ENCODE data around the gene TRIM33. TPM values are rescaled to one million over a fixed set of nuclear protein-coding genes. Genes with fewer than 3 reads are reported as not detected.

Gene TRIM33
- 37.3 TPM for total RNA-seq
- long read RNA-seq, full-length matches to known transcripts, result 50 of 77 reads
- long read RNA-seq, partial matches to known transcripts, result 12 of 77 reads
- long read RNA-seq, other reads (novel, unspliced or antisense), result 15 of 77 reads

DNA sequence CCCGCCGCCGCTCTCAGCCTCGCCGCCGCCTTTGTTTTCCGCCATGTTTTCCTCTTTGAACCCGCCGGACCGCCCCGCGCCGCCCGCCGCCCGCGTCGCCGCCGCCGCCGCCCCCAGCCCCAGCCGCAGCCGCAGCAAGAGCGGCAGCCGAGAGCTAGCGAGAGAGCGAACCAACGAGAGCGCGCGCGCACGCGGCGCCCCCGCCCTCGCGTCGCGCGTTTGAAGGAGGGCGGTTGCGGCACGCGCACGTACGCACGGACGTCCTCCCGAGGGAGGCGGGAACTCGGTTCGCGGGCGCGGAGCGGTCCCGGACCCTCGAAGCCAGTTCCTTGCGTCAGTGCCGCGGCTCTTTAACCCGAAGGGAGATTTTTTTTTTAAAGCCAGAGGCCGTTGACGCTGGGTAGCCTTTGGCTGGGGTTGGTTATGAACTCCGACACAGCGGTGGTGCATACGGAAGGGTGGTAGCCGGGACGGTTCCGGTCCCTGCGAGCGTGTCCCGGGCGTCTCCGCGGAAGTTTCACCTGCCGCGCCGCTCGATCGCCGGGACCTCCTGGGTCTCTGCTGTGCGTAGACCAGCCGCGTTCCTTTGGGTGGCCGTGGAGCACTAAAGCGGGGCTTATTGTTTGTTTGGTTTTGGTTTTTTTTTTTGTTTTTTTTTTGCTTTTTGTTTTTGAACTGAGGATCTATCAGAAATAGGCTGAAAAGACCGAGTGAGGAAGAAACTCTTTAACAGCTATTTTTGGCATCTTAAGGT lies at the start of gene TRIM33:
TRIM33 (minus strand) TSS at position 172 of the 754 bp plus-strand sequence; CDS start at position 45, 127 bp downstream.
- peak within 1 kb of the TSS; percentile 99 for H3K4me3 ChIP-seq
- no peaks in the 10 kb centered on the region for H3K9me3 ChIP-seq
- H3K36me3 ChIP-seq, result no peaks in the 10 kb centered on the region
- H3K4me1 ChIP-seq, result peaks cover 38% of the 10 kb centered on the region
- ATAC-seq (peak; percentile 96), DNase-seq (peak; percentile 97)
- TF ChIP-seq, protein P1, sequence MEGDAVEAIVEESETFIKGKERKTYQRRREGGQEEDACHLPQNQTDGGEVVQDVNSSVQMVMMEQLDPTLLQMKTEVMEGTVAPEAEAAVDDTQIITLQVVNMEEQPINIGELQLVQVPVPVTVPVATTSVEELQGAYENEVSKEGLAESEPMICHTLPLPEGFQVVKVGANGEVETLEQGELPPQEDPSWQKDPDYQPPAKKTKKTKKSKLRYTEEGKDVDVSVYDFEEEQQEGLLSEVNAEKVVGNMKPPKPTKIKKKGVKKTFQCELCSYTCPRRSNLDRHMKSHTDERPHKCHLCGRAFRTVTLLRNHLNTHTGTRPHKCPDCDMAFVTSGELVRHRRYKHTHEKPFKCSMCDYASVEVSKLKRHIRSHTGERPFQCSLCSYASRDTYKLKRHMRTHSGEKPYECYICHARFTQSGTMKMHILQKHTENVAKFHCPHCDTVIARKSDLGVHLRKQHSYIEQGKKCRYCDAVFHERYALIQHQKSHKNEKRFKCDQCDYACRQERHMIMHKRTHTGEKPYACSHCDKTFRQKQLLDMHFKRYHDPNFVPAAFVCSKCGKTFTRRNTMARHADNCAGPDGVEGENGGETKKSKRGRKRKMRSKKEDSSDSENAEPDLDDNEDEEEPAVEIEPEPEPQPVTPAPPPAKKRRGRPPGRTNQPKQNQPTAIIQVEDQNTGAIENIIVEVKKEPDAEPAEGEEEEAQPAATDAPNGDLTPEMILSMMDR (IDR thresholded peaks at IDR 0.05), result no peak
- H3K27ac ChIP-seq, result peak within 1 kb of the TSS; percentile 98
- intact Hi-C loops (cut with DNase I), result no loop called here
- no peaks in the 10 kb centered on the region for H3K27me3 ChIP-seq

DNA sequence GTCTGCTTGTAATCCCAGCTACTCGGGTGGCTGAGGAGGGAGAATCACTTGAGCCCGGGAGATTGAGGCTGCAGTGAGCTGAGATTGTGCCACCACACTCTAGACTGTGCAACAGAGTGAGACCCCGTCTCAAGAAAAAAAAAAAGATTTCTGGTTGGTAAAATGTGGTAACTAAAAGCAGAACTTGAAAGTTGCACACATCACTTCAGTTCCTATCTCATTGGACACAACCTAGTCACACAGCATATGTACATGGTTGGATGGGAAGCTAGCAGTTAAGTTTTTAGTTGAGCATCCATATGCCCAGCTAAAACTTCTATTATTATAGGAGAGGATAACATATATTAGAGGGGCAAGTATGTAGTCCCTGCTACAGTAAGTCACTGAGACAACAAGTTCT lies 48.4 kb upstream of the TRIM33 start:
- DNase-seq, result no peak
- H3K36me3 ChIP-seq, result no peaks in the 10 kb centered on the region
- TF ChIP-seq, protein P1 (IDR thresholded peaks at IDR 0.05), result no peak
- no peaks in the 10 kb centered on the region for H3K9me3 ChIP-seq
- intact Hi-C loops (cut with DNase I), result no loop called here
- H3K4me1 ChIP-seq, result no peaks in the 10 kb centered on the region
- ATAC-seq, result no peak
- H3K4me3 ChIP-seq, result no peak overlapping the region
- H3K27ac ChIP-seq, result no peak overlapping the region
- H3K27me3 ChIP-seq, result no peaks in the 10 kb centered on the region

DNA sequence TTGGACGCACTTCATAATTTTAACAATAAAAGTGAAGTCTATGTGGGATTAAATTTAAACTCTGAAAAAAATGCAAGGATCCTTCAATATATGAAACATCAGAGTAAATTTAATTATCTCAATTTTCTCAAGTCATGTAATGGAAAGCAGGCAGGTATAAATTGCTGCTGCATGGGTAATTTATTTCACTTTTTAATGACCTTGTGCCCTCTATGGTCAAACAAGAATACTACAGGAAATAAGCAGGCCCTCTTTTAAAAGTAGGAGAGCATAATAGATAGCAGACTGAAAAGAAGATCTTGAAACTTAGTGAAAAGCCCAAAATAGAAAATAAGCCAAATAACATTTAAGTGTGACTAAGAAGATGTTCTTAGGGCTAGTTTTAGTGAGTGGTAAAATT lies 47.5 kb upstream of the TRIM33 start:
- Histone ChIP-seq H3K4me1 (no peaks in the 10 kb centered on the region), H3K9me3 (no peaks in the 10 kb centered on the region), H3K4me3 (no peak overlapping the region), H3K27ac (no peak overlapping the region), H3K36me3 (no peaks in the 10 kb centered on the region), H3K27me3 (no peaks in the 10 kb centered on the region)
- intact Hi-C loops (cut with DNase I), result no loop called here
- ATAC-seq (peak; percentile 55), DNase-seq (no peak)
- TF ChIP-seq, protein P1 (IDR thresholded peaks at IDR 0.05), result peak; percentile 47

DNA sequence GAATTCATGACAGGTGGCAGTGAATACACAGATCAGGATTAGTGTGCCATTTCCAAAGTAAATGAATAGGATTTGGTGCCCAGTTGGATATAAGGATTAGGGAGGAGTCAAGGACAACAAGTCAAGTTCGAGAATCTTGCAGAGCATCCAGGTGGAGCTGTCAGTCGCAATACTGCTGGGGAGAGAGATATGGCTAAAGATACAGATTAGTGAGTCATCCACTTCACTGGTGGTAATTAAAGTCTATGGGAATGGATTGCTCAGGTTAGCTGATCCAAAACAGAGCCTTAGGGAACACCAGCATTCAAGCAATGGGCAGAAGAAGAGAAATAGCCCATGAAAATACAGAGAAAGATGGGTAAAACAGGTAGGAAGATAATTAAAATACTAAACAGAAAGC lies 43.6 kb upstream of the TRIM33 start:
- ATAC-seq, result no peak
- Histone ChIP-seq H3K4me1 (no peaks in the 10 kb centered on the region), H3K4me3 (no peak overlapping the region), H3K9me3 (no peaks in the 10 kb centered on the region), H3K27ac (no peak overlapping the region), H3K36me3 (no peaks in the 10 kb centered on the region), H3K27me3 (no peaks in the 10 kb centered on the region)
- no peak for DNase-seq
- intact Hi-C loops (cut with DNase I), result no loop called here
- TF ChIP-seq, protein P1 (IDR thresholded peaks at IDR 0.05), result no peak

DNA sequence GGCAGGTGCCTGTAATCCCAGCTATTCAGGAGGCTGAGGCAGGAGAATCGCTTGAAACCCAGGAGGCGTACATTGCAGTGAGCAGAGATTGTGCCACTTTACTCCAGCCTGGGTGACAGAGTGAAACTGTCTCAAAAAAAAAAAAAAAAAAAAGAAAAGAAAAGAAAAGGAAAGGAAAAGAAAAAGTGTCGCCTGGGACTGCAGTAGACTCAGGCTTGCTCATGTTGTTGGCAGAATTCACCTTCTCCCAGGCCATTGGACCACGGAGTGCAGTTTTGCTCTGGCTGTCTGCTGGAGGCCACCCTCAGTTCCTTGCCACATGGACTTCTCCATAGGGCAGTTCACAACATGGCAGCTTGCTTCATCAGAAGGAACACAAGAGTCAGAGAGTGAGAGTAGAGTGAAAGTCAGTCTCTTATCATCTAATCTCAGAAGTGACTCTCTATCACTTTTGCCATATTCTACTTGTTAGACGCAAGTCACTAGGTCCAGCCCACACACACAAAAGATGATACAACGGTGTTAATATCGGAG lies 41.2 kb upstream of the TRIM33 start:
- ATAC-seq, result no peak
- no peak for DNase-seq
- Histone ChIP-seq H3K4me1 (no peaks in the 10 kb centered on the region), H3K27ac (no peak overlapping the region), H3K27me3 (no peaks in the 10 kb centered on the region), H3K4me3 (no peak overlapping the region), H3K36me3 (no peaks in the 10 kb centered on the region), H3K9me3 (no peaks in the 10 kb centered on the region)
- intact Hi-C loops (cut with DNase I), result no loop called here
- TF ChIP-seq, protein P1 (IDR thresholded peaks at IDR 0.05), result no peak

Measured in upper lobe of right lung (tissue), 1 donor.